Endometrial microvascular endothelial cells (primary cell): ENCODE data around the gene ABCA4. TPM values are rescaled to one million over a fixed set of nuclear protein-coding genes. Genes with fewer than 3 reads are reported as not detected.

Source experiments
- in situ Hi-C: cut with HindIII; loops from 2 replicates; pipeline ENCODE4 v1.10.0; 2017; ENCODE audit warnings: low sequenced_read_pairs, low pct_unique_long_range_greater_than_20kb; ENCODE audit errors: inconsistent ontology term
- total RNA-seq: library from RNA; depleted of rRNA; stranded (reverse); fragments of >200 nt; gene quantifications from one replicate; pipeline ENCODE4 v1.2.3, GENCODE V29; 2015; ENCODE audit errors: inconsistent ontology term

The ABCA4 gene
- total RNA-seq, 1 donor from 2014 or later: 0.09 TPM

DNA sequence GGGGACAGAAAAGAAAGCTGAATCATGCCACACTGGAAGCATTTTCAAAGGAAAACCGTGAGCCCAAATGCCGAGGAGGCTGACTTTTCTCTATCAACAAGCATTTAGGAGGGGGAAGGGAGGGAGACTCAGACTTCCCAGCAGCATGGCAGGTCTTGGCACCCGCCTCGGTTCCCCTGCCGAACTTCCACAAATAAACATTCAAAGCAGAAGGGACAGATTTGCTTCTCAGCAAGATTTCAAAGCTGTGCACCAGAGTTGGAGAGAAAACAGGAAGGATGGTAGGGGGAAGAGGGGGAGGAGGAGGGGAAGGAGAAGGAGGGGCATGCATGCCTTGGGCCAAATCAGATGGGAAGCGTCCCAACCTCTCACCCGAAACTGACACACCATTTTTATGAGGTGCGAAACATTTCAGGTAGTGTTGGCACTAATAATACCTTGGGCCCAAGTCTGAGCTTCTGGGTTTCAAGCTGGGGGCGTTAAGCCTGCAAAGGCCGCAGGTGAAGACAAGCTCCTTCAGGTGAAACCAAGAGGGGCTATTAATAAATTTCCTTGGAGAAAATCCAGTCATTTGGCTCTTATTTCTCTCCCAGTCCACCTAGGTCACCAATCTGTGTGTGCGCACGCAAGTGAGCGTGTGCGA, 26.4 kb downstream of the ABCA4 start:
- in situ Hi-C loops: no loop called here

DNA sequence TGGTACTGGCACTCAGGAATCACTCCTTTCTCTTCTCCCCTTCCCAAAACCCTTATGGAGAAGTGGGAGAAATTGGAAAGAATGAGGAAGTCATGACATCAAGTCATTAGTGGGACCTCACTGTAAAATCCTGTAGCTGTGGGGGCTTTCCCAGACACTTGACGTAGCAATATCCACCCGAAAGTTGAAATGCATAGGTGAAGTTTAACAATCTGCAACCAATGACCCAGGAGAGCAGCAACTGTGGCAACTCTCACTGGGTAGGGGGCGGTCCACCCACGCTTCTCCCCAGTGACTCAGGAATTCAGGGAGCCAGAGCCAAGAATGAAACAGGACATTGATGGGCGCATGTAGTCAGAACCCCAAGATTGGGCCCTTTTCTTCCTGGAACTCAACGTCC, 27.0 kb downstream of the ABCA4 start:
- in situ Hi-C loops: no loop called here

DNA sequence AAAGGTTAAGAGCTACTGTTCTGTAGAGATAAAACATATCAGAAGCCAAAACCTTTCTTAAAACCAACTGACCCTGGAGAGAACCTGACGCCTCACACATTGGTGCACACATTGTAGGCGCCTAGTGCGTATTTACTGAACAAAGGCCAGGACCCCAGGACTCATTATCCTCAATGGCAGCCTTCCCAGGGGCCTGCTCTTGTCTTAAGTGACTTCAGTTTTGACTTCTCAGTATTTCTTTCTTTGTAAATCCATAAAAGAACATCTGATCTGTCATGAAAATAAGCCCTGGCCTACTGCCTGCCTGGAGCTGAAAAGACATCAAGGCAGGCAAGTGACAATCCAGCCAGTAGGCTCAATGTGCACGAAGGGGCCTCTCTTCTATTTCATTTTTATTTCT, 27.6 kb downstream of the ABCA4 start:
- in situ Hi-C loops: no loop called here

DNA sequence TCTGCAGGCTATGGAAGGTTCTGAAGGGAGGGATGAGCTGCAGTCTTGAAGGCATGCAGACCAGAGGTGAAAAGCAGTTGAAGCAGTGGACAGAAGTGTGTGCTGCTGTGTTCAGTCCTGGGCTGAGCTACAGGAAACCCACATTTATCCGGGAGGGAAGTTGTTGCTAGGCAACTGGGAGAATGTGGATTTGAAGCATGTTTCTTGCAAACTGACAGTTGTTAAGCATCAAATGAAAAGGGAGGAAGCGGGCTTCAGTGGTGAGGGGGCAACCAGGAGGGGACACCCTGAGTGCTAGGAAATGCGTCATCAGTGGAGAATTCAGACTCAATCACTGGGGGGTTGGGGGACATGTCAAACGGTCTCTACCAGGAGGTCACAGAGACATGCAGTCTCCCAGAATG, 28.7 kb downstream of the ABCA4 start:
- in situ Hi-C loops: no loop called here

- in situ Hi-C loops: no loop called here
Observed at GRCh38 chr1:94090761-94091160, 30.2 kb downstream of the ABCA4 start.

GRCh38 chr1:94087193-94087592, 33.8 kb downstream of the ABCA4 start:
- in situ Hi-C loops: no loop called here

GRCh38 chr1:94084547-94084946, 36.4 kb downstream of the ABCA4 start:
- in situ Hi-C loops: no loop called here

GRCh38 chr1:94084085-94084484, 36.9 kb downstream of the ABCA4 start:
- in situ Hi-C loops: no loop called here

DNA sequence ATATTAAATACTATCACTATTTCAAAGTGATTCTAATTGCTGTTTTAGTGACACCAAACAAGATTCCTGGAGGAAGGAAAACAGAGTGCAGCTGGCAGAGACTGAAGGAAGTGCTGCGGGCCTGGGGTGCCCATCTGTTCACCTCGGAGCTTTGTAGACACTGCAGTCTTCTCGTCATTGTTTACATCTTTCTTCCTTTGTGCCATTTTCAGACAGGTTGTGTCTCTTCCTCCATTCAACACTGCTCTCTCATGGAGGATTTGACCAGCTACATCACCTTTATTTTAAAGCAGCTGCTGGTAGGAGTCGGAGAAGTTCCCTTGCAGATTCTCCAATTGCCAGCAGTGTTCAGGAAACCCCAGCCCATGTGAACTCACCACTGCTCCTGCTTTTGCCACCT, 37.3 kb downstream of the ABCA4 start:
- in situ Hi-C loops: no loop called here

- in situ Hi-C loops: no loop called here
Observed at GRCh38 chr1:94081566-94082344, 39.2 kb downstream of the ABCA4 start.

DNA sequence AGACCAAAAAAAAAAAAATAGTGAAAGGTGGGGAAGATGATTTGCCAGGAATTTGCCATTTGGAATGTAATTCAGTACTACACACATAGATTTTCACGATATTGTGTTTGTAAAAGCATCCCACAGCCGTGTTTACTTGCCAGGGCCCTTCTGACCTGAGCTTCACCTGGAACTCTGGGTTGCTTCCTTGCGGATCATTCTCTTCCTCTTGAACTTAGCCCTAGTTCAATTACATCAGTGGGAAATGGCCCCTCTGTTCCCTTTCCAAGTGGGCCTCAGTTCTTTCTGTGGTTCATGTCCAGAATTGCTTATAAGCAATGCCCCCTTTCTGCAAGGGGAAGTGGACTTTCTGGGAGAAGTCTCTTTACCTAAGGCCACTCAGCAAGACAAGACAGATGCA, 41.0 kb downstream of the ABCA4 start:
- in situ Hi-C loops: no loop called here

DNA sequence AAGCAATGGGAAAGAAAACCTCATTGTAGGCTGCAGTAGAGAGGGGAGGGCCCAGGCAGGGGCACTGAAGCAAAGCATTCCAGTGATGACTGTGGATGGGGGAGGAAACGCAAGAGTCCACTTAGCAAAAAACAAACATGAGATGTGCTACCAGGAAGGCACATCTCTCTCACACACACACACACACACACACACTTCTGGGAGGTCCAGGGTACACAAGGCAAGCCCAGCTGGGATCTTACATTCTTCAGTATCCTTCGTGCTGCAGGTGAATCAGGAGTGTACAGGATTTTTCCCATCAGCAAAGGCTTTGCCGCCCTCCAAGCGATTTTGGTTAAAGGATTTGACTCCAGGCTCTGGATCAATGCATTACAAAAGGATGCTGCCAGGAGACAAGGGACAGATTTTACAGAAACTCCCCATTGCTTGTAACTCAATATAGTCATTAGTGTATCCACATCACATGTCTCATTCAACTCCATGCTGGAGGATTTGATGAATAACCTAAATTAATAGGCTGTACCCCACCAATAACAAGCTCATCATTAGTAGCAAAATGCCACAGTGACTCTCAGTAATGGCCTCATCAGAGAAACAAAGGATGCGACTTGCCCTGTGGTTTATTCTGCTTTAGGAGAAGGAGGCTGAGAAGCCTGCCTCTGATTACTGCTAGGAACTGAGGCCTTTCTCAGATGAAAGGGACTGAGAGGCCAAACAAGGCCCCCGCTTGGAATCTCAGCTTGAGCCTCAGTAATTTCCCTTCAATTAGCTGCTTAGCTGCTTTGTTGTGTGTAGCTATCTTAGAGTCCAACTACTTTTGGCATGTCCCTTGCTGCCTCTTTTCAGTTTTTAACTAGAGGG, 41.6 kb downstream of the ABCA4 start:
- in situ Hi-C loops: no loop called here

GRCh38 chr1:94072840-94073522, 48.0 kb downstream of the ABCA4 start:
- in situ Hi-C loops: no loop called here

DNA sequence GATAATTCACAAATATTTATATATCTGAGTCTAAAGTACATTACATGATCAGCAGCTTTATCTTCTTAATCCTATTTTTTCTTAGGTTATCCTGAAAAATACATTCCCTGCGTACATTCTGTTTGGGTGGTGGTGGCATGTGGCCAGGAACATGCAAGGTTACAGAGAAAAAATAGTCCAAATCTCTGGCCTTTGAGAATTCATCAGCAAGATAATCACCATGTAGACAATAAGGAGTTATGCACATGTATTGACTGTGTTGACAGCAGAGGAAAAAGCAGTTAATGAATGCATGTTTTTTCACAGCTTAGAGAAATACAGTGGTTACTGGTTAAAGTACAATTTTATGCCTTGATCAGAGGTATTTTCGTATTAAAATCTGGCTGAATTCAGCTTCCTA, 49.0 kb downstream of the ABCA4 start:
- in situ Hi-C loops: no loop called here

DNA sequence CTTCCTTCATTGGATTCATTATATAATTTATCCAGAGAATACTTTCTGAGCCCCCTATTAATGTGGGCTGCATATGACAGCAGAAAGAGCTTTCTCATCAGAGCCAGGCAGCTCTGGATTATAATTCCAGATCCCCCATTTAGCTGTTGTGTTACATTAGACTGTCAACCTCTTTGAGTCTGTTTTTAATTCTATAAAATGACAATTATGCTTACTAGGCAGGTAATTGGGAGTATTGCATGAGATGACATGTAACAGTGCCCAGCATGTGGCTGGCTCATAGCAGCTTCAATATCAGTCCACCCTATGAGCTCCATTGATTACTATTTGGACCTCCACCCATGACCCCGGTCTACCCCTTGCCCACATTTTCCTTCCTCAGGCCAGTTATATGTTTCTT, 49.6 kb downstream of the ABCA4 start:
- in situ Hi-C loops: no loop called here

DNA sequence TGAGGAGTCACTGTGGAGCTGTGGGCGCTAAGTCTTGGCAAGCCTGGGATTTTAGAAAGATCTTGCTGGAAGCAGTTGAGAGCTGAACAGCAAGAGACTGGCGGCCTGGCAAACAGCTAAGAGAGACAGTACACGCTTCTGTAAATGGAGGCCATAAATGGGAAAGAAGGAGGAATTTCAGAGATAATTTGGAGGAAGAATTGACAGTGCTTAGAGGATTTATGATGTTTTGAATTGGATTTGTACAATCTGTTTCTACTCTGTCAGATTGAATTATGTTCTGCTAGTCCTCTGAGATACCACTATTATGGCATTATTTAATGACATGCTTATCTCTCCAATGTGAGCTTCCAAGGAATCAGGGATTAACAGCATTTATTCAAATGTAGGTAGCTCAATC, 50.1 kb downstream of the ABCA4 start:
- in situ Hi-C loops: no loop called here

DNA sequence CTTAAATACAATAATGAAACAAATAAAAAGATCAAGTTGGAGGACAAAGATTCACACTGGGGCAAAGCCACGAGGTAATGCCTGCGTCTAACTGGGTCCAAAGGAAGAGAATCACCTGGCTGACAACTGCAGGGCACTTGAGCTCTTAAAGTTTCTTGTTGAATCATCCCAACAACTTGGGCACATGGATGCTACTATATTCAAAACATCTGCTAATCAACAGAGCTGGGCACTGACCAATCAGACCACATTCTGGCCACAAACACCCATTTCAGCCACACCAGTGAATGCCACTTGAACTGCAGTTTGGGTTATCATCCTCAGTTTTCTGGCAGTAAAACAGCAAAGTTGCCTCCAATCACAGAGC, 51.0 kb downstream of the ABCA4 start:
- in situ Hi-C loops: no loop called here

DNA sequence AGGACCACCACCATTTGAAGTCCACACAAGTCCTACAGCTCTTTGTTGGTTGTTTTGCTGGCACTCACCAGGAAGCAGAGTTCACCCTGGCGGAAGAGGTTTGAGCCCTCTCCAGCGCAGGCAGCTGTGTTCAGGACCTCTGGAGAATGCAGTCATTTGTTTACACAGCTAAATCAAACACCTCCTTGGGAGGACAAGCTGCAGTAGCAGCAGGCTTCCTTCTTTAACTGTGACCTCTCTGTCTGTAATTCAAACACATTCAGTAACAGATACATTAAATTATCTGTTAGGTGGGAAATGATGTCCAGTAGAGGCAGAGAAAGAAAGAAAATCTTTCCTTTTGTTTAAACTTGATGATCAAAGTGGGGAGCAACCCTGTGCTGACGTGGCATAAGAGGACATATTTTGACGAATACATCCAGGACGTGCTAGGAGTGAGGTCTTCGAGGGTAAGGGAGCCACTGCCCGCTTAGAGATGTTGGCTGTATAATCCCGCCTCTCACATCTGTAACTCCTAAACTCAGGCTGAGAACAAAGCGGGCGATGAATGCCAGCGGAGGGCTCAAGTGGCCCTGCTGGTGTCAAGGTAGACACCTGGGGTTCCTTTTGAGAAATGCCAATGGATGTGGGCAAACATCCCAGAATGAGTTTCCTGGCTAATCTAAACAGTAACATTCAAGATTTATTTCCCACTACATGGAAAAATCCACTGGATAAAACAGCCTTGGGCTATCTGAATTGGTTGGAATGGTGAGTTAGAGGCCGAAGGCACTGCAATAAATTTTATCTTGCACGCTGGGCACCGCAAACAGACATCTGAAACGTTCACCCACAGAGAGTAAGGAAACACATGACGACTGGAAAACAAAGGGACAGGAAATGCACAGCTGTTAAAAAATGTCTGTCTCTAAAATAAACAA, 51.7 kb downstream of the ABCA4 start:
- in situ Hi-C loops: no loop called here
